ENCODE results near the gene ZNF324B.

The ZNF324B gene

DNA sequence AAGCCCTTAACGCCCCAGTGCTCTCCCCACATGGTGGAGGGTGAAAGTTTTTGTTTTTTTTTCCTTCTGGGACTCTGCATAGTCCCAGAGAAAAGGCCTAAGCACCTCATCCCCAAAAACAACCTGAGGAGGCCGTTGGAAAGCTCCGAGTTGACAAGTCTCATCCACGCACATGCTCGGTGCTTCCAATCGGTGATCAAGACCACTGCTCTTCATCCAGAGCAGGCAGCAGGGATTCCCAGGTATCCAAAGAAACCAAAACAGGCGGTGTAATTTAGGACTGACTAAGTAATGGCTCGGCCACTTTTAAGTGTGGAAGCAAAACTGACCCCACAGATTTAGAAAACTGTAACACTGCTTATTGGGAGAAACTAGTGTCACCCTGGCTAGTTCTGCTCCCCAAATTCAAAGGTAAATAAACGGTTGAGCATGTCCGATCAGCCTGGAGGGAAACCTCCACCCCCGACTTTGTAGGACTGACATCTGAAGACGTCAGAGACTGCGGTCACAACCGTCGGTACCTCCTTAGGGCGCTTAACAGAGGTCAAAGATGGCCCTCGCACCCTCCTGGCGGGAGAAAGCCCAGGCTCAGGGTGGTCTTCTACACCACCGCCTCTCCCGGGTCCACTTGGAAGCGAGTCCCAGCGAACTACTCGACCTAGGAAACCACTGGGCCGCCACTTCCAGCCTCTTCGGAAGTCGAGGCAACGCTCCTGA, 23.7 kb downstream of the ZNF324B start:
- TF ChIP-seq EZH2phosphoT487 (conservative IDR thresholded peaks at IDR 0.05; ENCODE audit: low read length), result no peak
- no peak for TF ChIP-seq CTCF (IDR thresholded peaks at IDR 0.05; ENCODE audit: insufficient read depth, low read length, poor library complexity, severe bottlenecking)
- Histone ChIP-seq H3K9ac (ENCODE audit: low read length) (peak overlapping the region; percentile 84), H3F3A (ENCODE audit: insufficient read depth) (peaks cover 10% of the 10 kb centered on the region), H3K36me3 (ENCODE audit: low read length) (no peaks in the 10 kb centered on the region), H3K27ac (ENCODE audit: low read depth, low read length) (peak overlapping the region; percentile 74), H3K4me3 (ENCODE audit: insufficient read depth, low read length, poor library complexity, severe bottlenecking) (peak overlapping the region; percentile 60), H2AFZ (ENCODE audit: low read depth, low read length, severe bottlenecking) (peak overlapping the region; percentile 75), H4K20me1 (ENCODE audit: low read depth, low read length) (no peaks in the 10 kb centered on the region), H3K9me3 (ENCODE audit: insufficient read depth, low read length) (no peaks in the 10 kb centered on the region), H3K4me2 (ENCODE audit: low read depth, low read length, poor library complexity, severe bottlenecking) (peak overlapping the region; percentile 73), H3K9me2 (replicated peaks; ENCODE audit: insufficient read depth, low read length) (no peaks in the 10 kb centered on the region), H3K79me2 (ENCODE audit: insufficient read depth, low read length) (no peaks in the 10 kb centered on the region), H3K27me3 (ENCODE audit: low read length) (no peaks in the 10 kb centered on the region)

DNA sequence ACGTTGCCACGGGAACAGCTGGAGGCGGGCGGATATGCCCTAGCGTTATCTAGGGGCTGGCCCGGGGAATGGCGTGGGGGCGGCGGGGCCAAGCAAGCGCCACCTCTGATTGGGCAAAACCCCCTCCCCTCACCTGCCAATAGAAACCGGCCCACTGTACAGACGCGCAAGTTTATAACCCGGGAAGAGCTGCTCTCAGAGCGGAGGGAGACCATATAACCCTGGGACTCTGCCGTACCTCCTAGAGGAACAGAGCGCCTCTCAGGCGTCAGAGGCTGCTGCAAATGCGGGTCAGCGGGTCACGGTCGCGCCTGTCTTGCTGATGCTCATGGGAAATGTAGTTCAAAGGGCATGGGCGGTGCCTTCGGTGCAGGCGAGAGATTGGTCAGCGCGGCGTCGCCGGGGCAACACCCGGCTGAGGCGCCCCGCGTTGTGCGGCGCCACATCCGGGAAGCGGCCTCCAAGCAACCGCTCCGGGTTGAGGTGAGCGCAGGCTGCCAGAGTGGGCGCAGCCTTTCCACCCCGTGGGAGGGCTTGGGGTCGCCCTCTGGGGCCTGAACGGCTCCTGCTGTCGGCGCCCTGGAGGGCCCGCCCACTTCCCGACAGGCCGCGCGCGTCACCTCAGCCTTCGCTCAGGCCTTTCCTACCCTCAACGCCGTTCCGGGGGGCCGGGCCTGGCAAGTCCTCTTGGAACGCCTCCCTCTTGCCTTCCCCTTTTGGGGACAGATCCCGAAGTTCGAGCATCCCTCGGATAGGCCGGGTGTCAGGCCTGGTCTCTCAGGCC, 24.5 kb downstream of the ZNF324B start, which contains the start of gene ZNF446:
Gene ZNF446, plus strand, starts transcription at position 639 of the 784 bp plus-strand sequence. CDS start 867 bp downstream, outside the sequence.
- H3F3A ChIP-seq (ENCODE audit: insufficient read depth), result peaks cover 10% of the 10 kb centered on the region
- no peaks in the 10 kb centered on the region for H3K9me3 ChIP-seq (ENCODE audit: insufficient read depth, low read length)
- H3K79me2 ChIP-seq (ENCODE audit: insufficient read depth, low read length), result no peaks in the 10 kb centered on the region
- no peaks in the 10 kb centered on the region for H4K20me1 ChIP-seq (ENCODE audit: low read depth, low read length)
- H3K27me3 ChIP-seq (ENCODE audit: low read length), result no peaks in the 10 kb centered on the region
- H3K9ac ChIP-seq (ENCODE audit: low read length), result peak within 1 kb of the TSS; percentile 84
- no peak for TF ChIP-seq CTCF (IDR thresholded peaks at IDR 0.05; ENCODE audit: insufficient read depth, low read length, poor library complexity, severe bottlenecking)
- TF ChIP-seq EZH2phosphoT487 (conservative IDR thresholded peaks at IDR 0.05; ENCODE audit: low read length), result no peak
- peak within 1 kb of the TSS; percentile 60 for H3K4me3 ChIP-seq (ENCODE audit: insufficient read depth, low read length, poor library complexity, severe bottlenecking)
- H3K4me2 ChIP-seq (ENCODE audit: low read depth, low read length, poor library complexity, severe bottlenecking), result peak within 1 kb of the TSS; percentile 73
- H3K9me2 ChIP-seq (replicated peaks; ENCODE audit: insufficient read depth, low read length), result no peaks in the 10 kb centered on the region
- H3K36me3 ChIP-seq (ENCODE audit: low read length), result no peaks in the 10 kb centered on the region
- H2AFZ ChIP-seq (ENCODE audit: low read depth, low read length, severe bottlenecking), result peak within 1 kb of the TSS; percentile 75
- peak within 1 kb of the TSS; percentile 74 for H3K27ac ChIP-seq (ENCODE audit: low read depth, low read length)

GRCh38 chr19:58476498-58477015, 25.1 kb downstream of the ZNF324B start:
- Histone ChIP-seq H3K36me3 (ENCODE audit: low read length) (no peaks in the 10 kb centered on the region), H3K79me2 (ENCODE audit: insufficient read depth, low read length) (no peaks in the 10 kb centered on the region), H3K9ac (ENCODE audit: low read length) (peak overlapping the region; percentile 84), H2AFZ (ENCODE audit: low read depth, low read length, severe bottlenecking) (peak overlapping the region; percentile 52), H3K4me3 (ENCODE audit: insufficient read depth, low read length, poor library complexity, severe bottlenecking) (peak overlapping the region; percentile 60), H3K27ac (ENCODE audit: low read depth, low read length) (peak overlapping the region; percentile 74), H3K27me3 (ENCODE audit: low read length) (no peaks in the 10 kb centered on the region), H3F3A (ENCODE audit: insufficient read depth) (peaks cover 10% of the 10 kb centered on the region), H3K9me3 (ENCODE audit: insufficient read depth, low read length) (no peaks in the 10 kb centered on the region), H4K20me1 (ENCODE audit: low read depth, low read length) (no peaks in the 10 kb centered on the region), H3K4me2 (ENCODE audit: low read depth, low read length, poor library complexity, severe bottlenecking) (peak overlapping the region; percentile 73), H3K9me2 (replicated peaks; ENCODE audit: insufficient read depth, low read length) (no peaks in the 10 kb centered on the region)
- no peak for TF ChIP-seq CTCF (IDR thresholded peaks at IDR 0.05; ENCODE audit: insufficient read depth, low read length, poor library complexity, severe bottlenecking)
- TF ChIP-seq EZH2phosphoT487 (conservative IDR thresholded peaks at IDR 0.05; ENCODE audit: low read length), result no peak

Measured in SU-DHL-6 (cell line).